Gastrocnemius medialis (tissue), 4 donors: ENCODE results near the gene CCL22. TPM values are rescaled to one million over a fixed set of nuclear protein-coding genes. Genes with fewer than 3 reads are reported as not detected.
"Not testable (repeated sequence)": the region's sequence is repeated elsewhere in the genome, so short reads cannot be mapped to it uniquely, and the experiment has no call there.

Experiments used
- ATAC-seq, 2 donors: fragments of 150-250 bp; one replicate each; pipeline ENCODE4 v1.9.1; 2016
- DNase-seq, 2 donors: peaks; one replicate each; pipeline ENCODE4 v3.0.0-alpha.2; 2019
- H3K27ac ChIP-seq, 4 donors: fragments of 200-600 bp; sonication (generic); 1 replicate in 1 of 4; 2 replicates in 3 of 4; pipeline ENCODE4 v1.5.1; 2016 to 2018; ENCODE audit warnings: mild to moderate bottlenecking in 2 of 4, moderate library complexity in 1 of 4
- H3K27me3 ChIP-seq, 3 donors: fragments of 200-600 bp; sonication (generic) in 2 of 3; 1 replicate in 1 of 3; 2 replicates in 2 of 3; pipeline versions ENCODE4 v1.5.1 to v1.6.0; 2016 to 2019; ENCODE audit warnings: mild to moderate bottlenecking in 1 of 3, moderate library complexity in 1 of 3
- H3K36me3 ChIP-seq, 2 donors: fragments of 200-600 bp; sonication (generic) in 1 of 2; one replicate each; pipeline ENCODE4 v1.5.1; 2017 to 2018
- H3K4me1 ChIP-seq, 2 donors: fragments of 200-600 bp; sonication (generic) in 1 of 2; one replicate each; pipeline ENCODE4 v1.5.1; 2016 to 2017; ENCODE audit warnings: mild to moderate bottlenecking in 2 of 2
- H3K4me3 ChIP-seq, 4 donors: fragments of 200-600 bp; sonication (generic) in 3 of 4; 1 replicate in 1 of 4; 2 replicates in 3 of 4; pipeline ENCODE4 v1.5.1; 2016 to 2019; ENCODE audit warnings: mild to moderate bottlenecking in 2 of 4
- H3K9me3 ChIP-seq, 3 donors: fragments of 200-600 bp; sonication (generic) in 2 of 3; 1 replicate in 1 of 3; 2 replicates in 2 of 3; pipeline ENCODE4 v1.5.1; 2016 to 2019
- POLR2A ChIP-seq, 2 donors: fragments of 450-650 bp; IDR thresholded peaks; one replicate each; pipeline ENCODE4 v1.6.1; 2017; ENCODE audit warnings: antibody characterized with exemption in 2 of 2, mild to moderate bottlenecking in 2 of 2, moderate library complexity in 2 of 2
- in situ Hi-C, 4 donors: fragments of 200-750 bp; cut with MboI; loops; one replicate each; pipeline versions ENCODE4 v1.15.0 to v1.8.0; 2017; ENCODE audit warnings: low sequenced_read_pairs in 4 of 4
- intact Hi-C: fragments of 100-400 bp; cut with DNase I; formaldehyde crosslinking; loops from one replicate; pipeline ENCODE4 v1.15.1; 2023; ENCODE audit warnings: low total_unique reads
- total RNA-seq, 4 donors: library from RNA; depleted of rRNA; stranded (reverse); fragments of >200 nt; gene quantifications; one replicate each; pipeline versions ENCODE4 v1.1.0 to v1.2.3, GENCODE V29; 2016
- TF ChIP-seq, protein P1 (sequence below), 5 experiments: fragments of 450-650 bp in 3 of 5; fragments of 200-600 bp in 2 of 5; sonication (generic) in 2 of 5; IDR thresholded peaks in 4 of 5; conservative IDR thresholded peaks in 1 of 5; 1 replicate in 4 of 5; 2 replicates in 1 of 5; pipeline ENCODE4 v1.5.1; 2016 to 2019; ENCODE audit warnings: antibody characterized with exemption in 5 of 5, mild to moderate bottlenecking in 3 of 5, moderate library complexity in 3 of 5

Gene CCL22
- total RNA-seq, 4 donors from 2014 or later, result not detected

DNA sequence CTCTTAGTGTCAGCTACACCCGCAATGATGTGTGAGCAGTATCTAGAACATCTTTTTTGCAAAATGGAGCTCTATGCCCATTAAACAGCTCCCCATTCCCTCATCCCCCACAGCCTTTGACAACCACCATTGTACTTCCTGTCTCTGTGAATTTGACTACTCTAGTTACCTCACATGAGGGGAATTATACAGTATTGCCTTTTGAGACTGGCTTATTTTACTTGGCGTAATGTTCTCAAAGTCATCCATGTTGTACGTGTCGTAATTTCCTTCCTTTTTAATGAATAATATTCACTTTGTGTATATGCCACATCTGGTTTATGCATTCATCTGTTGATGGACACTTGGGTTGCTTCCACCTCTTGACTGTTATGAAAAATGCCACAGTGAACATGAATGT, 23.2 kb upstream of the CCL22 start:
- peak; percentile 26 to 33 for ATAC-seq

DNA sequence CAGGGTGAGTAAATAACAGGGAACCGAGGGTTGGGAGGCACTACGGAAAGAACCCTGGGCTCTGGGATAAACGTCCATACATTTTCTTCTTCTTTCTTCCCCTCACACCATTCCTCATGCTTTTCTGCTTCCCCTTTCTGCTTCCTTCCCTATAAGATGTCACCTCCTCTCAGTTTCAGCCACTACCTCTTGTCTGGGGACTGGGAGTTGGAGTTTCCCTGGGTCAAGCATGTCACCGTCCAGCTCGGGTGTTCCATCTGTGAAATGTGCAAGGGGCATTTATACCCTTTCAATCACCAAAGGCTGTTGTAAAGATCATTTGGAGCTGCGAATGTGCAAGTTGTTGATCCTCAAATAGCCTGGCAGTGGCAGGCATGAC, 17.5 kb upstream of the CCL22 start:
- no peaks in the 10 kb centered on the region for H3K4me1 ChIP-seq
- H3K36me3 ChIP-seq, result no peaks in the 10 kb centered on the region
- no peak overlapping the region for H3K4me3 ChIP-seq
- ATAC-seq (no peak), DNase-seq (no peak)
- intact Hi-C loops (no loop called here), in situ Hi-C loops (no loop called here)
- no peaks in the 10 kb centered on the region for H3K27me3 ChIP-seq
- no peaks in the 10 kb centered on the region for H3K9me3 ChIP-seq
- no peak overlapping the region for H3K27ac ChIP-seq
- no peak for TF ChIP-seq POLR2A (IDR thresholded peaks at IDR 0.05)
- TF ChIP-seq, protein P1, sequence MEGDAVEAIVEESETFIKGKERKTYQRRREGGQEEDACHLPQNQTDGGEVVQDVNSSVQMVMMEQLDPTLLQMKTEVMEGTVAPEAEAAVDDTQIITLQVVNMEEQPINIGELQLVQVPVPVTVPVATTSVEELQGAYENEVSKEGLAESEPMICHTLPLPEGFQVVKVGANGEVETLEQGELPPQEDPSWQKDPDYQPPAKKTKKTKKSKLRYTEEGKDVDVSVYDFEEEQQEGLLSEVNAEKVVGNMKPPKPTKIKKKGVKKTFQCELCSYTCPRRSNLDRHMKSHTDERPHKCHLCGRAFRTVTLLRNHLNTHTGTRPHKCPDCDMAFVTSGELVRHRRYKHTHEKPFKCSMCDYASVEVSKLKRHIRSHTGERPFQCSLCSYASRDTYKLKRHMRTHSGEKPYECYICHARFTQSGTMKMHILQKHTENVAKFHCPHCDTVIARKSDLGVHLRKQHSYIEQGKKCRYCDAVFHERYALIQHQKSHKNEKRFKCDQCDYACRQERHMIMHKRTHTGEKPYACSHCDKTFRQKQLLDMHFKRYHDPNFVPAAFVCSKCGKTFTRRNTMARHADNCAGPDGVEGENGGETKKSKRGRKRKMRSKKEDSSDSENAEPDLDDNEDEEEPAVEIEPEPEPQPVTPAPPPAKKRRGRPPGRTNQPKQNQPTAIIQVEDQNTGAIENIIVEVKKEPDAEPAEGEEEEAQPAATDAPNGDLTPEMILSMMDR (IDR thresholded peaks at IDR 0.05 in 4 of 5, conservative IDR thresholded peaks at IDR 0.05 in 1 of 5), result no peak

More for the DNA sequence above, 23.2 kb upstream of the CCL22 start:
- DNase-seq, result no peak
- TF ChIP-seq, protein P1 (IDR thresholded peaks at IDR 0.05 in 4 of 5, conservative IDR thresholded peaks at IDR 0.05 in 1 of 5), result no peak
- TF ChIP-seq POLR2A (IDR thresholded peaks at IDR 0.05), result no peak
- H3K27ac ChIP-seq, result peak overlapping the region in 1 of 4 donors; percentile 50
- H3K27me3 ChIP-seq, result no peaks in the 10 kb centered on the region
- no peaks in the 10 kb centered on the region for H3K36me3 ChIP-seq
- no peak overlapping the region for H3K4me3 ChIP-seq
- H3K4me1 ChIP-seq, result no peaks in the 10 kb centered on the region
- in situ Hi-C loops (no loop called here), intact Hi-C loops (no loop called here)
- H3K9me3 ChIP-seq, result no peaks in the 10 kb centered on the region

DNA sequence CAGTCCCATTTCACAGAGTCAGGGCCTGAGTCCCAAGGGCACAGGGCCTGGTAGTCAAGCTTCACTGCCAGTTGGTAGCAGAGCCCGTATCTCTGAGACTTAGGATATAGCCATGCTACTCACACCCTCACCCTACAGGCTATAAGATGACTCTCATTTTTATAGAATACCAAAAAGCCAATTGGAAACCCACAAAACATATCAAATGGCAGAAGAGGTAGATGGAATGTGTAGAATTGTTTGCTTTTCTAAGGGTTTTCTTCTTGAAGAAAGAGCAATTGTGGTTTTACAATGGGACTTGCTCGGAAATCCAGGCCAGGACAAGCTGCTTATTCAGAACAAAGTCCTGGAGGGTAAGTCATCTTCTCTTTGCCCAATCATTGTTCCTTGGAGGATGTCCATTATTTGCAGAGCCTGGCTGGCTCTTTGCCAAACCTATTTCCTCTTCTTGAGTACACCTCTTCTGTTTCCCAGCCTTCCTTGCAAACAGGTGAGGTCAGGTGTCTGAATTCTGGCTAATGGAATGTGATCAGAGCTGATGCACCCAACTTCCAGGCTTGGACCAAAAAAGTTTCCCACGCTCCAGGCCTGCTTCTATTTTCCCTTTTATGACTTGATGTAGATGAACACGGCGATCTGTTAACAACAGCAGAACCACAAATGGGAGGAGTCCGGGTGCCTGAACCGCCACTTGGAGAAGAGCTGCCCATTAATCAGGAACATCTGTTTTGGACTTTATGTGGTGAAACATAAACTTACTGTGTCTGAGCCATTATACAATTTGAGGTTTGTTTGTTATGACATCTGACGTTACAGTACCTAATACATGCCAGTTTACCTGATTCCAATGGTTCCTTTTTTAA, 16.9 kb upstream of the CCL22 start:
- Histone ChIP-seq H3K4me1 (no peaks in the 10 kb centered on the region), H3K4me3 (no peak overlapping the region), H3K9me3 (no peaks in the 10 kb centered on the region), H3K27ac (no peak overlapping the region), H3K36me3 (no peaks in the 10 kb centered on the region), H3K27me3 (no peaks in the 10 kb centered on the region)
- DNase-seq, result no peak
- intact Hi-C loops (no loop called here), in situ Hi-C loops (no loop called here)
- no peak for TF ChIP-seq POLR2A (IDR thresholded peaks at IDR 0.05)
- TF ChIP-seq, protein P1 (IDR thresholded peaks at IDR 0.05 in 4 of 5, conservative IDR thresholded peaks at IDR 0.05 in 1 of 5), result no peak
- ATAC-seq, result no peak

DNA sequence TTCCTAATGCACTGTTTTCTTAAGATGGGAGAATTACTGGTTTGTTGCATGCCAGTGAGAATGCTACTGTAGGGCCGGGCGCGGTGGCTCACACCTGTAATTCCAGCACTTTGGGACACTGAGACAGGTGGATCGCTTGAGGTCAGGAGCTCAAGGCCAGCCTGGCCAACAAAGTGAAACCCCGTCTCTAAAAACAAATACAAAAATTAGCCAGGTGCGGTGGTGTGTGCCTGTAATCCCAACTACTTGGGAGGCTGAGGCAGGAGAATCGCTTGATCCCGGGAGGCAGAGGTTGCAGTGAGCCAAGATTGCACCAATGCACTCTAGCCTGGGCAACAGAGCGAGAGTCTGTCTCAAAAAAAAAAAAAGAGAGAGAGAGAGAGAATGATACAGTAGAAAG, 16.0 kb upstream of the CCL22 start:
- in situ Hi-C loops, H3K27me3 ChIP-seq, H3K36me3 ChIP-seq, H3K4me1 ChIP-seq, ATAC-seq, H3K4me3 ChIP-seq, H3K9me3 ChIP-seq, intact Hi-C loops, DNase-seq, H3K27ac ChIP-seq: not testable (repeated sequence)

DNA sequence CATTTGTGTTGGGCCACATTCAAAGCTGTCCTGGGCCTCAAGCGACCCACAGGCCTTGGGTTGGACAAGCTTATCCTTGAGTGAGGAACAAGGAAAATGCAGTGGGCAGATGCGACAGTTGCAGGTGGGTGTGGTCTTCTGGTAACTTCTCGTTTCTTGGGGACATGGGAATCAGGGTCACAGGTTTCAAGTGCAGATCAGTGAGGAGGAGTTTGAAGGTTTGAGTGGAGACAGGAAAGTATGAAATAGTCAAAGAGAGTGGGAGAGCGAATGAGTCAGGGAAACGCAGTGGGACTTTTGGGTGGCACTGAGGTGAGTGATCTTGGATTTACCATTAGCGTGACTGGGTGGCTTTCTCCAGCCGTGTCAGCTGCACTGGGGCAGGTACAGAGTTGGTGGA, 15.4 kb upstream of the CCL22 start:
- Histone ChIP-seq H3K4me3 (no peak overlapping the region), H3K4me1 (no peaks in the 10 kb centered on the region), H3K9me3 (no peaks in the 10 kb centered on the region), H3K36me3 (no peaks in the 10 kb centered on the region), H3K27me3 (no peaks in the 10 kb centered on the region), H3K27ac (no peak overlapping the region)
- DNase-seq, result no peak
- TF ChIP-seq, protein P1 (IDR thresholded peaks at IDR 0.05 in 4 of 5, conservative IDR thresholded peaks at IDR 0.05 in 1 of 5), result no peak
- no peak for TF ChIP-seq POLR2A (IDR thresholded peaks at IDR 0.05)
- ATAC-seq, result no peak
- intact Hi-C loops (no loop called here), in situ Hi-C loops (no loop called here)

DNA sequence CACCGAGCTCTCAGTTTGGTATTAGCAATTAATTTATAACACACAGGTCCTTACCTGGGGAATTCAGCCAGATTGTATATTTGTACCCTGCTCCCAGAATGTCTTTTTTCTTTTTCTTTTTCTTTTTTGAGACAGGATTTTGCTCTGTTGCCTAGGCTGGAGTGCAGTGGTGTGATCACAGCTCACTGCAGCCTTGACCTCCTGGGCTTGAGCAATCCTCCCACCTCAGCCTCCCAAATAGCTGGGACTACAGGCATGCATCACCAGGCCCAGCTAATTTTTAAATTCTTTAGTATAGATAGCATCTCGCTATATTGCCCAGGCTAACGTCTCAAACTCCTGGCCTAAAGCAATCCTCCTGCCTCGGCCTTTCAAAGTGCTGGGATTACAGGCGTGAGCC, 14.5 kb upstream of the CCL22 start:
- H3K9me3 ChIP-seq, ATAC-seq, in situ Hi-C loops, H3K27ac ChIP-seq, intact Hi-C loops, DNase-seq, H3K36me3 ChIP-seq, H3K4me1 ChIP-seq, H3K27me3 ChIP-seq, H3K4me3 ChIP-seq: not testable (repeated sequence)
